Femur (tissue), 1 donor: ENCODE data around the gene PPP1R14B.
A peak's percentile ranks its signal among the peaks of the same experiment; 100 is the strongest.

Experiments used
- DNase-seq: peaks from one replicate; pipeline ENCODE4 v3.0.0-alpha.2; 2017

The PPP1R14B gene

GRCh38 chr11:64245401-64245796 lies 1.3 kb downstream of the PPP1R14B start:
- peak; percentile 85 for DNase-seq

GRCh38 chr11:64244966-64245365 lies 1.8 kb downstream of the PPP1R14B start:
- no peak for DNase-seq

- DNase-seq = no peak
Observed at GRCh38 chr11:64244107-64244506, 2.6 kb downstream of the PPP1R14B start.

GRCh38 chr11:64243236-64243854 lies 3.4 kb downstream of the PPP1R14B start:
- no peak for DNase-seq

- peak; percentile 70 for DNase-seq
Observed at GRCh38 chr11:64241491-64242374, 5.0 kb downstream of the PPP1R14B start.

DNA sequence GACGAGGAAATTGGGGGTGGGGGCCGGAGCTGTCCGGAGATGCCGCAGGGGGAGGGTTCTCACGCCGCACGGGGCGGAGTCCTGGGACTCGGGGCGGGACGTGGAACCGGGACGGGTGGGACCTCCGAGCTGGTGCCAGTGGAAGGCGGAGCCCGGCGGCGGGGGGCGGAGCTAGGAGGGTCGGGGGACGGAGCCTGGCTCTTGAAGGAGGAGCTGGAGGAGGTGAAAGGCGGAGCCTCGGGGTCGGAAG lies 5.6 kb downstream of the PPP1R14B start:
- peak; percentile 100 for DNase-seq

DNA sequence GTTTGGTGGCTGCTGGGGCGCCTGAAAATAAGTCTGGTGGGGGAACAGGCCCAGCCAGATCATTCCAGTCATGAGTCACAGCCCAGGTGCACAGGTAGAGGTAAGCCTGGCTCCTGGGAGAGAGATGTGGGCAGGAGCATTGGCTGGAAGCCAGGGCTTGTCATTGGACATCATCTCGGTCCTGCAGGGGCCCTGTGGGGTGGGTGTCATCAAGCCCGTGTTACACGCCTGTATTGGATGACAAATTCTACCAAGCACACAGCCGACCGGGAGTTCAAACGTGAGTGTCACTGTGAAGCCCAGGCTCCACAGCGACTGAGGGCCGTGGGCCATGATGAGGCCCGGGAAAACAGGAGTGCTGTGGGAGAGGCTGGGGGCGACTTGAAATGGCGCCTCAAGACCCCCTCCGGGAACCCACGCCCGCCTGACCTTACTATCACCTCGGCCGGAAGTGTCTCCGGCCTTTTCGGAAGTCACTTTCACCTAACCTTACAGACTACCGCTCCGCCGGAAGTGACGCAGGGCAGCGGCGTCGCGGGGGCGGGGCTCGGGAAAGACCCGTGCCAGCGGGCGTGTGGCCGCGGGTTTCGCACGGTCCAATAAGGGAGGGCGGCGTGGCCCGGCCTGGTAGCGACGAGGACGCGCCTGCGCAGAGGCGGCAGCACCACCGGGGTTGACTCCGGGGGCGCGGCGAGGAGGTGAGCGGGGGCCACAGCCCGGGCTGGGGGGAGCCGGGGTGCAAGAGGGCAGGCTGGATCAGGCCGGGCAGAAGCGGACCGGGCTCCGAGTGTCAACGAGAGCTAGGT lies 6.1 kb downstream of the PPP1R14B start, which contains the start of gene FKBP2:
Gene FKBP2, plus strand, starts transcription at position 661 of the 806 bp plus-strand sequence. CDS start 1,293 bp downstream, outside the sequence.
- peak; percentile 99 for DNase-seq

DNA sequence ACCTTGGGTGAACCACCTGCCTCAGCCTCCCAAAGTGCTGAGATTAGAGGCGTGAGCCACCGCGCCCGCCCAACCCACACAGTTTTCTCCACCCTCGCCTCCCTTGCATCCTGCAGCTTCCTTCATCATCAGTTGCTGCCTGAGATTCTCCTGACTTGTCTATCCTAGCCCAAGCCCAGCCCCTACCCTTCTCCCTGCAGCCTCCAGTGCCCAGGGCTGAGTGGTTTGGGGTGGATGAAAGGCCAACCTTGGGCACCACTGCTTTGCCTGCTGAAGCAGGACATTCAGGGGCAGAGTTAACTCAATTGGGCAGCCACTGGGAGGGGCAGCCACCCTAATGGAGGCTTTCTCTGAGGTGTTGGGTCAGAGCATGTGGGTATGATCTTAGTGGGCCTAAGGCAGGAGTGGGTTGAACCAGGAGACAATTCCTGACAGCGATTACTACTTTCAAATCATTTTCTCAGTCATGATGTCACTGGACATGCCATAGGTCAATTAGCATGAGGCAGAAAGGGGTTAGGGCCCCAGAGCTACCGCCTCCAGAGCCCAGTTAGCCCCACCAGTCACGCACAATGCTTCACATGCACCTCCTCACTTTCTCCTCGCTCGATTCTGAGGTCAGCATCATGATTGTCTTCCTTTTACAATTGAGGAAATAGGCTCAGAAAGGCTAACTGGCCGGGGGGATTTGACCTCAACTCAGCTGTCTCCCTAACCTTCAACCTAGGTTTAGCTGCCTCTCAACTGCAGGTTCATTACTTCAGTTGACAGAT lies 6.9 kb downstream of the PPP1R14B start:
- no peak for DNase-seq

- DNase-seq = no peak
Observed at GRCh38 chr11:64238999-64239398, 7.7 kb downstream of the PPP1R14B start.

DNA sequence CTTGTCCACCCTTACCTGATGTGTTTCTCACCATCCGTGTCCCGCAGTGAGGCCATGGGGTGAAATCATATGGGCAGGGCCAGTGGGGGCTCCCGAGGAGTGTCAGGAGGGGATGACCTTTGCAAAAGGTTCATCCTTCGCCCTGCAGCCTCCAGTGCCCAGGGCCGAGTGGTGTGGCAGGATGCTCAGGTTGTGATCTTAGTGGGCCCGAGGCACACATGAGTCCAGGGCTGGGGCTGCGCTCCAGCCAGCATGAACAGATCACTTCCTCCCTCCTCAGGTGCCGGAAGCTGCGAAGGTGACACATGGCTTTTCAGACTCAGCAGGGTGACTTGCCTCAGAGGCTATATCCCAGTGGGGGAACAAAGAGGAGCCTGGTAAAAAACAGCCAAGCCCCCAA lies 8.7 kb downstream of the PPP1R14B start:
- no peak for DNase-seq

DNA sequence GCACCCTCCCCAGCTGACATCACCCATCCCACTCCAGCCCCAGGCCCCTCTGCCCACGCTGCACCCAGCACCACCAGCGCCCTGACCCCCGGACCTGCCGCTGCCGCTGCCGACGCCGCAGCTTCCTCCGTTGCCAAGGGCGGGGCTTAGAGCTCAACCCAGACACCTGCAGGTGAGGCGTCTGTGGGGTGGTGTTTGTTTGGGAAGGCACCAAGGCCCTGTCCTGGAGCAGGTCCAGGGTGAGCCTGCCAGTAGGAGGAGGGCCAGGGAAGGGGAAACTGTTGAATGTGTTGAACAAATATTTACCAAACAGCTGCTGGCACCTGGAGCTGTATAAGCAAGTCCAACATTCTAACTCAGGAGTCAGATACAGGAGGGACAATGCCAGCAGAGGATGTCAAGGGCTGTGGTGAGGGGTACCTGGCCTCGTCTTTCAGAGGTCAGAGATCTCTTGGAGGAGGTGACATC lies 9.2 kb downstream of the PPP1R14B start:
- DNase-seq = no peak

DNA sequence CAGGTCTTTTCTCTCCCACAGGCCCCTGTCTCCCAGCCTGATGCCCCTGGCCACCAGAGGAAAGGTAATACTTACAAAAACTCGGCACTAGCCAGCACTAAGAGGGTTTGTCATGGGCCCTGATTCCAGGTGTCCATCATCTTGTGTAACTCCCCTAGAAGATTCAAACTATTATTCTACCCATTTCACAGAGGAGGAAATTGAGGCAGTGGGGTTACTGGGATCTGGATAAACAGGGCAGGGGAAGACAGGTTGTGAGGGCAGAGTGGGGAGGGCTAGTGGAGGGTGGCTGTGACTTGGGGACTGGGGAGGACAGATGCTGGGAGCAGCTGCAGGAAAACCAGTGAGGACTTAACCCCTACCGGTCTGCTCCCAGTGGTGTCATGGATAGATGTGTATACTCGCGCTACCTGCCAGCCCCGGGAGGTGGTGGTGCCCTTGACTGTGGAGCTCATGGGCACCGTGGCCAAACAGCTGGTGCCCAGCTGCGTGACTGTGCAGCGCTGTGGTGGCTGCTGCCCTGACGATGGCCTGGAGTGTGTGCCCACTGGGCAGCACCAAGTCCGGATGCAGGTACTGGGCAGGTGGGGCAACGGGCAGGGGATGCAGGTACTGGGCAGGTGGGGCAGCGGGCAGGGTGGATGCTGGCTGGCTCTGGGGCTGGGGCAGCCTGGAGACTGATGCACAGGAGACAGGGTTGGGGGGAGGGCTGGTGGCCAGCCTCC lies 11.1 kb downstream of the PPP1R14B start:
- DNase-seq = no peak

GRCh38 chr11:64234647-64235379 lies 11.9 kb downstream of the PPP1R14B start:
- DNase-seq = no peak

GRCh38 chr11:64233913-64234586 lies 12.7 kb downstream of the PPP1R14B start, which contains the start of gene VEGFB:
TSS of gene VEGFB (plus strand) at chr11:64234584. CDS start at chr11:64234834, 250 bp downstream.
- peak; percentile 83 for DNase-seq

DNA sequence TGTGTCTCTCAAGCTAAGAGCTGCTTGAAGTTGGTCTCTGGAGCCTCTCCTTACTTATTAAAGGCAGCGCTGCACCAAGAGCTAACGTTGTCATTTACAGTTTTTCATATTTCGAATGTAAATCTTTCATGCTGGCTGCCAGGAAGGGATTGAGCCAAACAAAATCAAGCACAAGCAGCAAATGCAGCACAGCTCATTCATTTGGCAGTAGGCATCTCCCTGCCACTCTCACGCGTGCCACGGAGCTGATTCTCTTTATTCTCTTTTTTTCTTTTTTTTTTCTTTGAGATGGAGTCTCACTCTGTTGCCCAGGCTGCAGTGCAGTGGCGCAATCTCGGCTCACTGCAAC lies 13.8 kb downstream of the PPP1R14B start:
- no peak for DNase-seq

DNA sequence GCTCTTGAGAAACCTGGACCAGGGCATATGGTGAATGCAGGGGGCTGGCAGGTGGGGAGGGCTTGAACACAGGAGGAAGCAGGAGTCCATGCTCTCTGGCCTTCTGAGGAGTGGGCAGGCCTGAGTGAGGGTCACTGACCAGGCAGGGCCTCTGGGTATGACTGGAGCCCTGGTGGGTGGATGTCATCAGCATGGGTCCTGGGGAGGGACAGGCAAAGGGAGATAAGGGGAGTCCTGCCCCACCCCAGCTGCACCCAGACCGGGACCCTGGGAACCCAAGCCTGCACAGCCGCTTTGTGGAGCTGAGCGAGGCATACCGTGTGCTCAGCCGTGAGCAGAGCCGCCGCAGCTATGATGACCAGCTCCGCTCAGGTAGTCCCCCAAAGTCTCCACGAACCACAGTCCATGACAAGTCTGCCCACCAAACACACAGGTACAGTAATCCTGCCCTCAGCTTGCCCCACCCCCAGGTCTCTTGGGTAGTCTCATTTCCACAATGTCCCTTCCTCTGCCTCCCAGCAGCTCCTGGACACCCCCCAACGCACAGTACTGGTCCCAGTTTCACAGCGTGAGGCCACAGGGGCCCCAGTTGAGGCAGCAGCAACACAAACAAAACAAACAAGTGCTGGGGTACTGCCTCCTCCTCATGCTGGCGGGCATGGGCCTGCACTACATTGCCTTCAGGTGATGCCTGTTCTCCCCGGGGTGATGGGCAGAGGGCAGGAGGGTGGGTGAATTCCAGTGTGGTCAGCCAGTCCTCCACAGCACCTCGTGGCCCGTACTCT lies 14.4 kb downstream of the PPP1R14B start:
- no peak for DNase-seq

DNA sequence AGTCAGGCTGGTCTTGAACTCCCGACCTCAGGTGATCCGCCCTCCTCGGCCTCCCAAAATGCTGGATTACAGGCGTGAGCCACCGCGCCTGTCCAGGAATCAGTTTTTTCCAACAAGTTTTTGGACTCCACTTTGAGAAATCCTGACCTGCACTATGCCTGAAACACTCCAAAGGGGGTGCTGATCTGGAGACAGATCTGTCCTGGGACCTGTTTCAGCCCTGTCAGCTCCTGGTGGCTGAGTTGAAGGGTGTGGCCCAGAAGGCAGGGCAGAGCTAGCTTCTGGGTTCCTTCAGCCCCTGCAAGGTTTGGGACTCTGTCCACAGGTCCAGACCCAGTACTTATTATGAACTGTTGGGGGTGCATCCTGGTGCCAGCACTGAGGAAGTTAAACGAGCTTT lies 15.2 kb downstream of the PPP1R14B start:
- no peak for DNase-seq

GRCh38 chr11:64230985-64231365 lies 15.8 kb downstream of the PPP1R14B start:
- no peak for DNase-seq

GRCh38 chr11:64230171-64230984 lies 16.4 kb downstream of the PPP1R14B start, which contains the start of gene DNAJC4:
TSS of gene DNAJC4 (plus strand) at chr11:64230548. CDS start at chr11:64230855, 307 bp downstream.
- peak; percentile 95 for DNase-seq
